SK-N-SH (cell line): ENCODE data around the gene PLD1.

Experiments
- CTCF ChIP-seq: fragments of 200-600 bp; sonication (generic); IDR thresholded peaks from 2 replicates; pipeline ENCODE4 v1.6.1; 2017; ENCODE audit warnings: antibody characterized with exemption, mild to moderate bottlenecking, moderate library complexity
- POLR2AphosphoS5 ChIP-seq: IDR thresholded peaks from 2 replicates; pipeline ENCODE4 v1.6.1; 2012; ENCODE audit warnings: low read depth, low read length
- RAD21 ChIP-seq: IDR thresholded peaks from 2 replicates; pipeline ENCODE4 v1.6.1; 2012; ENCODE audit warnings: mild to moderate bottlenecking, low read length
- RFX5 ChIP-seq: IDR thresholded peaks from 2 replicates; pipeline ENCODE4 v1.6.1; 2012; ENCODE audit warnings: mild to moderate bottlenecking, improper control_type of control experiment, low read length
- USF2 ChIP-seq: fragments of 150-350 bp; IDR thresholded peaks from 2 replicates; pipeline ENCODE4 v1.6.1; 2017; ENCODE audit warnings: antibody characterized with exemption, low read length, low read depth, borderline replicate concordance

- TF ChIP-seq RFX5 = no peak
- no peak for TF ChIP-seq CTCF
- no peak for TF ChIP-seq POLR2AphosphoS5
- TF ChIP-seq USF2 = no peak
- no peak for TF ChIP-seq RAD21
These were observed 226.2 kb downstream of the PLD1 start for GRCh38 chr3:171584100-171584499.
